Activated CD8-positive, alpha-beta memory T cell treated with anti-CD3 and anti-CD28 coated beads, Interleukin-2, amount 50 U/mL, for 24 hours (primary cell): ENCODE results near the gene IFNAR2.

Source experiments
- DNase-seq: peaks from one replicate; pipeline ENCODE4 v3.0.0-alpha.2; 2020; ENCODE audit errors: extremely low read depth

Gene IFNAR2

DNA sequence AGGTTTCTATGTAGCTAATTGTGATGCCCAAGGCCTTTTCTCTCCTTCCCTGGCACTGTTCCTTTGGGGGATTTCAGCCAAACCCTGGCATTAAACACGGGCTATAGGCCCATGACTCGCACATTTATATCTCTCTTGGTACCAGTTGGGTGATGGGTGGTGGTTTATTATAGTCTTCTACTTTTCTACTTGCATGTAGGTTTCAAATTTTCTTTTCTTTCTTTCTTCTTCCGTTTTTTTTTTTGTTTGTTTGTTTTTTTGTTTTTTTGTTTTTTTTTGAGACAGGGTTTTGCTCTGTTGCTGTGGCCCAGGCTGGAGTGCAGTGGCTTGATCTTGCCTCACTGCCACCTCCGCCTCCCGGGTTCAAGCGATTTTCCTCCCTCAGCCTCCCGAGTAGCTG lies 37.5 kb downstream of the IFNAR2 start:
- no peak for DNase-seq

DNA sequence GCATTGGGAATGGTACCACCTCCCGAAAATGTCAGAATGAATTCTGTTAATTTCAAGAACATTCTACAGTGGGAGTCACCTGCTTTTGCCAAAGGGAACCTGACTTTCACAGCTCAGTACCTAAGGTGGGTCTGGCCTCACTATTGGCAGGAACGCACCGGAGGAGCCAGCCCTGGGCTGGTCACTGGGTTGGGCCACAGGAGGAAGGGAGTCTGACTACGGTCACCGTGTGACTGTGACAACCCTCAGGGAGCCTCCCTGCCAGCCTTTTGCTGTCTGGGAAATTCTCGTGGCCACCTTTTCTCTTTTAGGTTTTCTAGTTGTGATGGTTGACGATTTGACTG lies 38.6 kb downstream of the IFNAR2 start:
- DNase-seq, result no peak

DNA sequence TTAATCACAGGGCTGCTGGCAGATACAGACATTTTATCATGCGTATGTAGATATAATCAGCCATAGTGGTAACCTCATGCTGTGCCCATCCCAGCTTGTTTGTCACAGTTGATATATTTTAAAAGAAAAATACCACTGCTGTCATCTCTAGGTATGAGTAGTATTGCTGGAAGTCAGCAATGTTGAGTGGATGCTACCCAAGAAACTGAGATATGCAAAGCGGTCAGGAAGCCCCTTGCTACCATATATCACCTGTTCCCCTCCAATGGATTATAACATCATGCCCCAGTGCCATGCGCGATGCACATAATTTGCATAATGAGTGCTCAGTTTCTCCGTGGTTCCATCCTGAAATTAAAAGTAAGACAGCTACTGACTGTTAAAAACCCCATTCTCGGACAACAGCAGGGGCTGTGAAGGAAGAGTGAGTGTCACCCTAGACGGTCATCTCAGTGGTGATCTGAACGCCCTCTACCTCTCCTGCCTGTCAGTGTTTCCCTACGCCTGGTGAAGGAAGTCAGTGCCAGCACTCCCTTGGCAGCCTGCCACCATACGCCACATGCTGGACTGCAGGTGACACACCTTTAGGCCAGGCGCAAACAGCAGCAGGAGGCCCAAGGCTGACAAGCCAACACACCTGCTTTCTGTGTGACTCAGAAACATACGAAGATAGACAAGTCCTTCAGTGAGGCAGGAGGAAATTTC lies 39.2 kb downstream of the IFNAR2 start:
- no peak for DNase-seq

DNA sequence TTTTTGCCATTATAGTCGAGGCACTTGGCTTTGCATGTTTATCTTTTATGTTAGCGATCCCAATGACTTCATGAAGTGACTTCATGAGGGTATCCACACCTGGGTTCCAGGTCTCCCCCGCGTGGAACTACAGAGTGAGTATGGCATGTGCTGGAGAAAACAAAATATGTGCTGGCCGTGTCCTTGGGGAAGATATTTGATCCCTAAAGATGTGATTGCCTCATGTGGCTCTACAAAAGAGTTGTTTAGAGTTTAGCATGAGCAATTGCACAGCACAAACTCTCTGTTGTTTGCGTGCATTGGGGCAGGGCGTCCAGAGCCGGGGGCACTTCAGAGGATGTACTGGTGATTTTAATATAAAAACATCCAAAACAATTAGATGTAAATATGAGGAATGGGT lies 41.2 kb downstream of the IFNAR2 start:
- DNase-seq, result no peak

DNA sequence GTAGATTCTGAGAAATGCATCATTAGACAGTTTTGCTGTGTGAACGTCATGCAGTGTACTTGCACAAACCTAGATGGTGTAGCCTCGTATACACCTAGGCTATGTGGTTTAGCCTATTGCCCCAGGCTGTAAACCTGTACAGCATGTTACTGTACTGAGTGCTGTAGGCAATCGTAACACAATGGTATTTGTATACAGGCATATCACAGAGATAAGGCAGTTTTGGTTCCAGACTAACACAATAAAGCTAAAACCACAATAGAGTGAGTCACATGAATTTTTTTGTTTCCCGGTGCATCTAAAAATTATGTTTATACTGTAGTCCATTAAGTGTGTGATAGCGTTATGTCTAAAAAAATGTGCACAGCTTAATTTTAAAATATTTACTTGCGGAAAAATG lies 43.3 kb downstream of the IFNAR2 start:
- DNase-seq, result no peak

DNA sequence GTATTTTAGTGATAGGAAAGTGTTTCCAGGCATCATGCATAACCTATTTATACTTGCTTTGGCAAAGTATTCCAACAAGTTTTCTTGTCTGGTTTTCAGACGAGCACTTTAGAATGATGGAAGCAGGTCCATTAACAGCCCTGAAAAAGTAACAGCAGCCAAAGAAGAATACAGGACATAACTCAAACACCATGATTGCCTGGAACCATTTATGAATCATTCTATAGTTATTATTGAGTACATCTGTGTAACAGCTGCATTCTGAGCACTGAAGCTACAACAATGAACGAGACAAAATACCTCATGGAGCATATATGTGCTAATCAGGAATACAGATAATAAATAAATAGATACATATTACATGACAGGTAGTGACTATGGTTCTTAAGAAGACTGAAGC lies 49.0 kb downstream of the IFNAR2 start:
- DNase-seq, result no peak

DNA sequence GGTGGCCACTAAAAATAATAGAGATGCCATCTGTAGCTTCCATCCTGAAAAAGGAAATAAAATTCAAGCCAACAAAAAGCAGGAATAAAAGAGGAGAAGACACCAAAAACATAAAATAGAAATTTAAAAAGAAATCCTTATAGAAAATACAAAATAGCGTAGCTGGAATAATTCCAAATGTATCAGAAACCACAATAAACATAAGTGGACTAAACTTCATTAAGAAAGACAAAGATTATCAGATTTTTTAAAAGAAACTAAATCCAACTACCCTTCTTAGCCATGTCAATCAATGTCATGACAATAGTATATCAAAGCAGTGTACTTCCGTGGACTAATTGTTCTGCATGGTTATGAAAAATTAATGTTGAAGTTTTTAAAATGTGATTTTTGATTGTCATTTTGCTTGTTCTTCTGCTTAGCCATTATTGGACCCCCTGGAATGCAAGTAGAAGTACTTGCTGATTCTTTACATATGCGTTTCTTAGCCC lies 49.6 kb downstream of the IFNAR2 start:
- no peak for DNase-seq
